ENCODE measurements around the gene TNN.

DNA sequence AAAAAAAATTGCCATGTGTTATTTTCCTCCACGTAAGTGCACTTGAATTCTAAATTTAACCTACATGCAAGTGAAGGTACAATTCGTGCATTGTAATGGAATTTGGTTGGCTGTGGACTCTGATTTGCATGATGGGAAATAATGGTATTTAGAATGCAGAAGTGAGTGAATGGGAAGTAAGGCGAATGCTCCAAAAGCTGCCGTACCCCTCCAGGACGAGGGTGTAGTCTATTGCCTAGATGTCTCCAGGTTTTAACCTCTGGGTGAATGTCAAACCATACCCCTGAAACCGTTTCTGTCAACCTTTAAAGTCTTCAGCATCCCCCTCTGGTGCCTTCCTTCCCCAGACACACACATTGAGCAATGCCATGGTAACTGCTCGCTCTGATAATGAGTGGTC is 80.4 kb downstream of the TNN start:
- TF ChIP-seq CTCF (IDR thresholded peaks at IDR 0.05) (no peak), POLR2A (IDR thresholded peaks at IDR 0.05) (no peak), EP300 (IDR thresholded peaks at IDR 0.05) (no peak), POLR2AphosphoS5 (IDR thresholded peaks at IDR 0.05) (no peak)

All from stomach (tissue), 4 donors.